GM18907 (cell line): ENCODE data around the gene DRC1.

Experiments
- ATAC-seq: cut with Tn5 transposase; IDR thresholded peaks from one replicate; pipeline ENCODE4 v1.9.1; 2021; ENCODE audit warnings: mild to moderate bottlenecking, moderate library complexity; ENCODE audit not compliant: unreplicated experiment

The DRC1 gene

DNA sequence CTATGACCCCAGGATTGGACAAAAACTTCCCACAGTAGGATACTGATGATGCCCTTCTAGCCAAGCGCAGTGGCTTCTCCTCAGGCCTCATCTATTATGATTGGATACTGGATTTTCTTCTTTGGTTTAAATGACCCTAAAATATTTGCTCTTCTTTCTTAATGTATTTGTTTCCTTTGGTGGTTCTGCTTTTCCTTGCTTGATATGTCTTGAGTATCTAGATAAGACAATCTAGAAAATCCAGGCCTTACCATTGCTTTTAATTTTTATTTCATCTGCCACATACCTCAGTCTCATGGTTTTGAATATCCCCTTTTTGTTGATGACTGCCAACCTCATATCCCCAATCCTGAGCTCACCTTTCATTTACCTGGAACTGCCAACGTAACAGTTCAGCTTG lies 40.6 kb downstream of the DRC1 start:
- ATAC-seq = no peak

DNA sequence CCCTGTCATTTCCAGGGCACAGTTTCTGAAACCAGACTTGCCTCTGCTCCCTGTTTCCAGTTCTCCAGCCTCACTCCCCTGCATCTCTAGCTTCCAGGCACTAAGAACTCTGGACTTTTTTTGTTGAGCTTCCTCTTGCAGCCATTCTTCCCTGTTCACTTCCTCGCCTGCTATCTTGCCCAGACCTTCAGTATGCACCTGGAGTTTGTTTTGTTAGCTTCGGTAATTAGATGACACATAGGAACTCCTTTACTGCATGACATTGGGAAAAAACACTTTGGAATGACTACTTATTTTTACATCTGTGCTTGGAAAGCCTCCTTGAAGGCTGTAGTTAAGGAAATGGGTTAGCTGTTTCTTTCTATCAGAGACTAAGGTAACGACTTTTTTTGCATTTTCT lies 41.0 kb downstream of the DRC1 start:
- no peak for ATAC-seq

DNA sequence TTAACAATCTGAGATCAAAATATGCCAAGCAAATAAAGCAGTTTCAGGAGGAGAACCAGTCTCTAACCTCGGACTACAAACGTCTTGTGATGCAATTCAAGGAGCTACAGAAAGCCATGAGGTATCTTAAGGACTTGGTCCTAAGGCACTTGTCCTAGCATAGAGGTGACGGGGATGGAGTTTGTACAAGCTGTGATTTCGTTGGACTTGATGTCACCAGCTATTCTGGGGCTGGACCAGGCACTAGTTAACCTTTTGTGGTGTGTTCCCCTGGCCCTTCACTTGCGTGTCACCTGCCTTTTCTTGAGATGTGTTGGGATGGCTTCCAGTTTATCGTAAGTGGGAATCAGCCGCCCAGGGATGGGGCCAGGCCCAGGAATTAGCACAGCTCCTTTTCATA lies 42.5 kb downstream of the DRC1 start:
- ATAC-seq = no peak

DNA sequence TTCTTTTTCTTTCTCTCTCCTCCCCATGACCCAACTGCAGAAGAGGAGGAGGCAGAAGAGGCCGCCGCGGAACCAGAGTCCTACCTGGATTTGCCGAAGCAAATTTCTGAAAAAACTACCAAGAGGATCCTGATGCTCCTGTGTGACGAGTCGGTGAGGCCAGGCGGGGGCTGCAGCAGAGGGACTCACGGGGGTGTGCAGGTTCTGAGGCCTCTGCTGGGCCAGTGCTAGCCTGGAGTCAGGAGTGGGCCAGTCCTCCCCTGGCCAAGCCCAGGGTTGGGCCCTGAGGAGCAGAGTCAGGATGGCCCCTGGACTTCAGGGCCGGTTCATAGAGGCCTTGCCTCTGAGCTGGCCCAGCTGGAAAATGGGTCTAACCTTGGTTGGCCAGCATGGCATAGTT lies 46.9 kb downstream of the DRC1 start:
- ATAC-seq = no peak

DNA sequence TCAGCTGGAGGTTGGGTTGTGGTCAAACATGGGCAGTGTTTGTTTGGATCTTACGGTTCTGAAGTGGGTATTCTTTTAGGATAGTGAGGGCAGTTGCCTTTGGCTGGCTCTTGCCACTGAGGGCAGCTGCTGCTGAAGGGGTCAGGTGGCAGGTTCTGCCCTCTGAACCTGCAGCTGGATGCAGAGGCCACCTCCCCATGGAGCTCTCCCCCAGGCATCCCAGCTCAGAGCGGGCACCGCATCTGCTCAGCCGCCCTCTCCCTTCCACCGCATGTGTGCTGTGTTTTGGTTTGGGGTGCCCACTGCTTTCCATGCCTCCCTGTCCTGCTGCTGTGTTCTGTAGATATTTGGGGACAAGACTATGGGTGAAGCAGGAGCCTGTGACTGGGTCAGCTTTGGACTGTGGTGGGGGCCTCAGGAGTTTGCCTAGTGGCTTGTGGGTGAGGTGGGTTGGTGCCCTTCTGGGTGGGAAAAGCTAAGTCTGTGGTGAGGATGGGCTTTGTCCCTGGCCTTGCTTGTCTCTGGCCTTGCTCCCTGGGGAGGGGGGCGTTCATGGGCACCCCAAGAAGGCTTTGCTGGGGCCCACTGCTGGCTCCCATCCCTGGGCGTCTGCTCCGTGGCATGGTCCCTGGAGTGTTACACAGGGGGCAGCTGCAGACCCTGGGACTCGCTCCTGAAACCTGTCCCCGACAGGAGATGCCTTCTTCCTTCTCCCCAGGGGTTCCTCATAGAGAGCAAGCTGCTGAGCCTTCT lies 47.7 kb downstream of the DRC1 start:
- no peak for ATAC-seq

DNA sequence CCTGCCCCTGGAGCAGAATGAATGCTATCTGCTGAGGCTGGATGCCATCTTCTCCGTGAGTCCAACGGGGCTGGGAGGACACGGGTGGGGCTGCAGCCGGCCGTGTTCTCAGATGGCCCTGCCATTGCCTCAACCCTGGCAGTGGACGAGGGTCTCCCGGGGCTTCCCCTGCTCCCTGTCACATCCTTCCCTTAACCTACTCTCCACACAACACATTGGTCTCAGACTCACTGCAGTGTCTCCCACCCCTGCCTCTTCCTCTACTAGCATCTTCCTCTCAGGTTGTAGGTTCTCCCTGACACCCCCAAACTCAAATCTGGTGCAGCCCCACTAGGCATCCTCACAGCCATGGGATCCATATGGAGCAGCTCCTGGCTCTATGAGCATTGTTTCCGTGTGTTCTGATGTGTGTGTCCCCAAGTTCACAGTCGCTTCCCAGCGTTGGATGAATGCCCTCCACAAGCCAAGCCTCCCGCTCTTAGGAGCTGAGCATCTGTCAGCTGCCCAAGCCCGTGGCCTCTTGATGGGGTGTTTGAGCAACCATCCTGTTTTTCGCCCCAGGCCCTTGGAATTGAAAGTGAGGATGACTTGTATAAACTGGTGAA lies 48.4 kb downstream of the DRC1 start:
- ATAC-seq = no peak

DNA sequence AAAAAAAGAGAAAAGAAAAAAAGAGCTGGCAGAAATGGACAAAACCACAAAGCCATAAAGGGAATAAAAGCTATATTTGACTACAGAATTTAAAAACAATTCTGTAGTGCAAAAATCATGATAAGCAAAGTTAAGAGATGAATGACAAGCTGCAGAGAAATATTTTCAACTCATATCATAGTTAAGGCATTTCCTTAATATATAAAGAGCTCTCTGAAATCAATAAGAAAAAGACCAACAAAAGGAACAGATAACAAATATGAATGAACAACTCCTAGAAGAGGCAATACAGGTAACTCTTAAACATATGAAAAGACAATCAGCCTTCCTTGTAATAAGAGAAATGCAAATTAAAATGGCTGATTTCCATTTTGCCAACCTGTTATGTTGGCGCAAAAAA lies 50.0 kb downstream of the DRC1 start:
- no peak for ATAC-seq

DNA sequence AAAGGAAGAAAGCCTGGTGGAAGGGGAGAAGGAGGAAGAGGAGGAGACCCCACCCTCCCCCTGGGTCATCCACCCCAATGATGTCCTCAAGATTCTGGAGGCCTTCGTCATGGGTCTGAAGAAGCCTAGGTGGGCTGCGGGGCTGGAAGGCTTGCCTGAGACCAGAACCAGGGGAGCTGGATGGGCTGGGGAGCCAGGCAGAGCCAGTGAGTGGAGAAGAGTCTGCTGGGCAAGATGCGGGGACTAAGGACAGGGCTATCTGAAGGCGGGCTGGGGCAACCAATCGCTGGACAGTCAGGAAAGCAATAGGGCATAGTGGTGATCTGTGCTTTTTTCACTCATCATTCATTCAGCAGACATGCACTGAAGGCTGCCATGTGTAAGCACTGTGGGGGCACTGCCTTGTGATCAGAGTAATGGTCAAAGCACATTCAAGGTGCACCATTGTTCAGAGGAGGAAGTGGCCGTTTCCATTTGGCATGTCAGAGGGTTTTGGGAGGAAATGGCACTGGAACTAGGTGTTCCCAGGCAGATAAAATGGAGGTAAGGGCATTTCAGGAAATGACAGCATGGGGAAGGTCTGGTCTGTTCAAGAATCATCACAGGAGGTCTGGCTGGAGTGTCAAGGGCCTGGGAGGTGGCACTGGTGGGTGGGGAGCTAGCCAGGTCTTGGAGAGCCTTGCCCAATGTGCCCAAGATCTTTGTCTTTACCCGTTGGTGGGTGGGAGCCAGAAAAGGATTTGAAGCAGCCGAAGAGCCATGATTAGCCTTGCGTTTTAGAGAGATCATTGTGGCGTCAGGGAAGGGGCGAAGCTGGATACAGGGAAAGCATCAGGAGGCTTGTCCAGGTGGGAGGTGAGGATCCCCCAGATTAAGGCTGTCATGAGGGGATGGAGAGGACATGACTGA lies 52.0 kb downstream of the DRC1 start:
- ATAC-seq = no peak

DNA sequence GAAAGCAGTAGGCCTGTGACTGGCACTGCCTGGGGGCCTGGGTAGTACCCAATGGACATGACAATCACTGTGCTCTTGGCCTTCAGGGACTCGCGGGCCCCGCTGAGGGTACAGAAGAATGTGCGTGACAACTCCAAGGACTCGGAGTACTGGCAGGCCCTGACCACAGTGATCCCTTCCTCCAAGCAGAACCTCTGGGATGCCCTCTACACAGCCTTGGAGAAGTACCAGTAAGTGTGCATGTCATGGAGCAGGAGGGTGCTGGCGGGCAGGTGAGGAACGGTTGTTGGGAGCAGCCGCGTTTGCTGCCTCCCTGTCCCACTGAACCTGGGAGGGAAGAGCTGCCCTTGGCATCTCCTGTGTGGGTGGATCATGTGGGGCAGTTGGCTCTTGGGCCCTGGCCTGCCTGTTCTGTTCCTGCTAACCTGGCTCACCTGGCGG lies 52.9 kb downstream of the DRC1 start:
- no peak for ATAC-seq

DNA sequence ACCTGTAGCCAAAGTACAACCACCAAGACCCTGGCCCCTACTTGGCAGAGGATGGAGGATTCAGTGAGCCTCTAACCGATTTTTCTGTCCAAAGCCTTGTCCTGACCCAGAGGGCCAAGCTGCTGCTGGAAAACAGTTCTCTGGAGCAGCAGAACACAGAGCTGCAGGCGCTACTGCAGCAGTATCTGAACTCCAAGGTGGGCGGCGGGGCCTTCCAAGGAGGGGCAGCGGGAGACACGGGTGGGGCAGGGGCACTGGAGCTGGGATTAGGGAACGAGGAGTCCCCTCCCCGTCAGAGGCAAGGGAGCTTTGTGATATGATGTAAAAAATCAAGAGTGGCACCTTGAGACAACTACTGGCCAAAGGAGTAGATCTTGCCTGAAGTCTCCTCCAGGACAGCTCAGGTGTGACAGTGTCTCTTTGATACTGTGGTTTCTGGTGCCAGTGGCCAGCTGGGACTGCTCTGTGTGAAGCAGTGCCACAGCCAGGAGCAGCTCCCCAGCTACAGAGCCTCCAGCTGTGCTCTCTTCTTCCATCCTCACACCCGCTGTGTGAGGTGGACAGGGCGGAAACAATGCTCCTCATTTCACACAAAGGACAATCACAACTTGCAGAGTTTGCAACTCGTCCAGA lies 53.4 kb downstream of the DRC1 start:
- ATAC-seq = no peak

DNA sequence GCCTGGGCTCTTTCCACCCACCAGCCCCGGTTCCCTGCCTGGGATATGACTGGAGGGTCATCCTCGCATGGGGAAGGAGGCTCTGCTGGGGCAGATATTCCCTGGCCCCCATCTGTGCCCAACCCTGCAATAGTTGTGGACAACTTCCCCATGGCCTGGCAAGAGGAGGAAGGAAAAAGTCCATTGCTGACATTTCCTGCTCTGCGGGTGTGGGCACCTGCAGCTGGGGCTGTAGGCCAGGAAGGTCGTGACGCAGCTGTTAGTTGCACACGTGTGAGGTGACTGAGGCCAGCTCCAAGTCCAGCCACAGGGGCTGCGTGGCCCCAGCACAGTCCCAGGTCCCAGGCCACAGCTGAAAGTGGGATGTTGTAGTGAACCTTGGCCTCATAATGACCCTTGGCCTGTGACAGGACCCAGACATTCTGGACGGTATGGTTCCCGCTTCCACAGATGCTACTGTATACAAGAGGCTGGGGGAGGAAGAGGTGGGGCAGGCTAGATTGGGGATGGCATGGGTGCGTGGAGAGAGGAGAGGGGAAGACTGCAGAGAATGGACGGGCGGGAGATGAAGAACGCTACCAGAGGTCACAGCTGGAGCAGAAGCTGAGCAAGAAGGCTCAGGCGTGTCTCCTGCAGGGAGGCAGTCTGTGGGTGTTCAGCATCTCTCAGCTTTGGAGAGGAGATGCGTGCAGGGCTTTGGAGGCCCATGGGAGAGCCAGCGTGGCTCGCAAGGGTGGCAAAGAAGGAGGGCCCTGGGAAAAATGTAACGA lies 54.1 kb downstream of the DRC1 start:
- ATAC-seq = no peak

DNA sequence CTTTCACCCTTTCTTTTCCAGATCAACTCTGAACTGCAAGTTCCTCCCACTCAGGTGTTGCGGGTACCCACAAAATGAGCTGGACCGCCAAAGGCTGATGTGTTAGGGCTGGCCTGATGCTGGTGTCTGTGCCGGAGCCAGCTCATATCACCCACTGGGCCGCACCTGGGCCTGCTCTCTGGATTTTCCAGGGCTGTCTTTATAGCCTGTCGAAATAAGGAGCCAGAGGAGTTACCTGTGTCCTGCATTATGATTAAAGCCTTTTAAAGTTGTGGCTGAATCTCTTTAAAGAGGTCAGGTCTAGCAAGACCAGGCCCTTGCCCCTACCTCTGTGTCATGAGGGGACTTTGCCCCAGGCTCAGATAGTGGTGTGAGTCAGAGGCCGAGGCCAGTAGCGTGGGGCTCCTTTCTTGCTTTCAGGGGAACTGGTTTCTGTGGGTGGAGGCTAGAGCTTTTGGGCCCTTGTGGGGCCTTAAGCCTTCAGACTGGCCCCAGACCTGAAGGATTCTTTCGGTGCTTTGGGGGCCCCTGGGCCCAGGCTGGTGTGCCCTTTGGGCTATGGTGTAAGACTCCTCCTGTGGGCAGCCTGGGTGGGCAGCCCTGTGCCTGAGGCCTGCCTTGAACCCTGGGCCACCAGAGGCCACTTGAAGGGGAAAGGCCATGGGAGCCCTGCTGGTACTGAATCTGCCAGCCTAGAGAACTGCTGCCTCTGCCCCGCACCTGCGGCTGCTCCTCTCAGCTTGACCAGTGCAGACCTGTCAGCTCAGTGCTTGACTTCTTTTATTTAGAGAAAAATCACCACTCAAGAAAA lies 54.9 kb downstream of the DRC1 start:
- no peak for ATAC-seq

DNA sequence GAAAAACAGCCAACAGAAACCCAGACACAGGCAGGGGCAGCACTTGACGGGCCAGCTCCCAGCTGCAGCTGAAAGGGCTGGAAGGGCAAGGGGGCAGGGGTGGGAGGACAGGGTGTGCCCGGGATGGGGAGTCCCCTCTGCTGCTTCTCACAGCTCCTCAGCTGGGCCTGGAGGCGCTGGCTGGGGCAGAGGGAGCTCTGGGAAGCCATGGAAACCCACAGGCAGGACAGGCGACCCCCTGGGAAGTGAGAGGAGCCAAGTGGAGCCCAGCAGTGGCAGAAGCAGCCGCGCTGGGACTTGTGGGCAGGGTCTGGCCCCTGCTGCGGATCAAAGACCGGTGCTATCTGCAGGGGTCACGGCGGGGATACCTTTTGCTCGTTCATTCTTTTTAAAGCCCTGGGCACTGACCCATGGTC lies 55.5 kb downstream of the DRC1 start:
- no peak for ATAC-seq

DNA sequence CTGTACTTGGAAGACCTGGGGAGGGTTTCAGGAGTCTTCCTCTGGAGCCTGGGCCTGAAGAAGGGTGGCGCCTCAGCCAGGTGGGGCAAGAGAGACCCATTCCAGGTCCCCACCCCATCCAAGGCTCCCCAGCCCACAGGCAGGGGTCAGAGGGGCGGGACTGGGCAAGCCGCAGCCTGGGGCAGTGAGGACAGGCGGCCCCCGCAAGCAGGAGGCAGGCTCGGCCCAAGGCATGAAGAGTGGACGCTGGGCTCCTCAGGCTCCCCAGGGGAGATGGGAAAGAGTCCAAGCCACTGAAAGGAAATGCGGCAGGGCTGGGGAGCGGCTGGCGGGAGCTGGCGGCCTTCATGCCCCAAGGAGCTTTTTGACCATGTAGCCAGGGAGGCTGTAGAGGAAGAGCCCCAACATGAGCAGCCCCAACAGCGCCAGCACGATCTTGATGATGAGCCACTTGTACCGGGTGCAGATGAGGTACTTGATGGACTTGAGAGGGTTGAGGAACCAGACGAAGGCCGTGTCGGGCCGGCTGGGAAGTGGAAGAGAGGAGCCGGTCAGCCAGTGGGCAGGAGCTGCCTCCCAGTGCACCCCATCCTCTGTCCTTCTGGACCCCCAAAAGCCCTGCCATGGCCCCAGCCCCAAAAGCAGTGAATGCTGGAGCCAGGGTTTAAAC lies 56.1 kb downstream of the DRC1 start:
- no peak for ATAC-seq

DNA sequence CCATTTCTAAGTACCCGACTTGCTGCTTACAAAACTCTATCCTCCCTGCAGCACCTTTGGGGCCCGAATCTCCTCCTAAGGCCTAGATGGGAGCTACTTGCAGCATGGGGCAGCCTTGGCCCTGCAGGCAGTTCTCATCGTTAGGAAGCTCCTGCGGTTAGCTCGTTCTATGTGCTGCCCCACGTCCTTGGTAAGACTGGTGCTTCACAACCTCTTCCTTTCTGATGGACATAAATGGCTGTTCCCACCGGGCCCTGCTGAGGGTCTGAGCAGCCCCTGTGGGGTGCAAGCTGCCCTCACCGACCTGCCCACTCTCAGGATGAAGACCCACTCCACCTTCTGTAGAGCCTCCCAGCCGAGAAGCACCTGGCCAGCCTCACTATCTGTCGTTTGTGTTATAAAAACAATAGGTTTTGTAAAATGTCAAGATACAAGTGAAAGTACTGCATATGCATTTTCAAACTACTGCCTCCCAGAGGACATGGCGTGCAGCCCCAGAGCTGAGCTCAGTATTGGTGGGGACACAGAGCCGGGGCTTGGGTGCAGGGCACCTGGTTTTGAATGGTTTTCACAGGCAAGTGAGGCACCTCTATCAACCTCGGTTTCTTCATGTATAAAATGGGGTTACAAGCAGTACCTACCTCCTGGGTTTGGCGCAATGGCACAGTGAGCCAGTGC lies 56.8 kb downstream of the DRC1 start:
- no peak for ATAC-seq

DNA sequence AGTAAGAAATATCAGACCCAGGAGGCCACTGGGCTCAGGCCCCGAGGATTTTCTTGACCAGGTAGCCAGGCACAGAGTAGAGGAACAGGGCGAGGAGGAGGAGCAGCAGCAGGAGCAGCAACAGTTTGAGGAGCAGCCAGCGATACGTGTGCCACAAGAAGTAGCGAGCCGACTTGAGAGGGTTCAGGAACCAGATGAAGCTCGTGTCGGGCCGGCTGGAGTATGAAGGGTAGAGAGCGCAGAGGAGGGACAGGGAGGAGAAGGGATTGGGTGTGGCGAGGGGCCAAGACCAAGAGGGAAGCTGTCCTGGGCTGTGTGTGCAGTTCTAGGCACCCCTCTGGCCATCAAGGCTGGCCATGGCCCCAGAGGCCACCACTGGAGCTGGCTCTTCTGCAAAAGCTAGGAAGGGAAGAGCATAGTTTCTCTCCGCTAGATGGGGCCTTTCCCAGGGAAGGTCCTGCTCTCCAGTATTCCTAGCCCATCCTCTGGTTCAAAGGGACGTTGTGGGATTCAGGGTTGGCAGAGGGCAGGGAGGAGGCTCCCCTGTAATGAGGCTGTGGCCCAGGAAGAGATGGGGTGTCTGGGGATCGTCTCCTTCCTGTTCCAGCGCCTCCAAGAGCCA lies 58.4 kb downstream of the DRC1 start:
- no peak for ATAC-seq

DNA sequence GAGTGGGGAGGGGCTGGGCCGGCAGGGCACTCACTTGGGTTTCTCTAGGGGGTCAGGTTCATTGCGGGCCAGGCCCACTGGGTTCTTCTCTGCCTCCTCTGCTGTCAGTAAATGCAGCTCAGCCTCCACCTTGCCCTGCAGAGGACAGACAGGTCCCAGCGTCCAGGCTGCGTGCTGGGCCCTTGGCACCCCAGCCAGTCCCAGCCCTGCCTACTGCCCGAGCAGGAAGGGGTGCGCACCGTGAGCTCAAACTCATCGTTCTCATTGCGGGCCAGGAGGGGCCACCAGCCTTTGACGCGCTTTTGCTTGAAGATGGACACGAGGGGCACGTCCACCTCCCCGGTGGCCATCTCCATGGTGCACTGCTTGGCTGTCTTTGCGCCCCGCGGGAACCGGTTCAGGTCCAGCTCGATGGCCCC lies 58.9 kb downstream of the DRC1 start:
- no peak for ATAC-seq

DNA sequence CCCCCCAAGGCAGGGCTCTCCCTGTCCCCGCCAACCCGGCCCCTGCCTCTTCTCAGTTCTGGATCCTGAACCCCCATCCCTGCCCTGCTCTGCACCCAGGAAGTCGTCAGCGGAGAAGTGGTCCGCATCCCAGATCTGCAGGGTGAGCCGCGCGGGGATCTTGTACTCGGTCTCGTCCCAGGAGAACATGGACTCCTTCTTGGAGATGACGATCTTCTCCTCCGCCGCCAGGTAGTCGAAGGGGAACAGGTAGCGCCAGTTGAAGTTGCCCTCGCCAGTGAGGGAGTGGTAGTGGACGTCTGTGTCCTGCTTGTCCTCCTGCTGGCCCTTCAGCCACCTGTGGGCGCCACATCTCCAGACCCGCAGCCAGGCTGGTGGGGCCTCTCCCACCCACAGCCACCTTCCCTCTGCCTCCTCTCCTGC lies 59.9 kb downstream of the DRC1 start:
- ATAC-seq = no peak
